Tongue (tissue), 2 donors: ENCODE results near the gene PRR4. TPM values are rescaled to one million over a fixed set of nuclear protein-coding genes. Genes with fewer than 3 reads are reported as not detected.

ENCODE experiments used
- DNase-seq: peaks from one replicate; pipeline ENCODE4 v3.0.0-alpha.2; 2015
- total RNA-seq: library from RNA; depleted of rRNA; stranded (reverse); fragments of >200 nt; gene quantifications from one replicate; pipeline ENCODE4 v1.2.3, GENCODE V29; 2014

The PRR4 gene
- 19.3 TPM for total RNA-seq

- peak; percentile 5 for DNase-seq
Measured at GRCh38 chr12:10849425-10849878, at the start of gene PRR4. Gene PRR4, minus strand, starts transcription at chr12:10849475. Its CDS starts 38 bp downstream, at chr12:10849437.

- no peak for DNase-seq
Measured at GRCh38 chr12:10896854-10897253, 47.6 kb upstream of the PRR4 start.

- no peak for DNase-seq
Measured at GRCh38 chr12:10891937-10892336, 42.7 kb upstream of the PRR4 start.

GRCh38 chr12:10889226-10889625 is 40.0 kb upstream of the PRR4 start:
- no peak for DNase-seq

GRCh38 chr12:10884086-10884725 is 34.9 kb upstream of the PRR4 start, which contains the start of gene PRH1:
Gene PRH1, minus strand, starts transcription at chr12:10884255. Its CDS starts 38 bp downstream, at chr12:10884217.
- no peak for DNase-seq

GRCh38 chr12:10873378-10873777 is 24.1 kb upstream of the PRR4 start:
- no peak for DNase-seq

- DNase-seq: no peak
Measured at GRCh38 chr12:10867381-10867780, 18.1 kb upstream of the PRR4 start.

- DNase-seq: no peak
Measured at GRCh38 chr12:10863512-10864218, 14.4 kb upstream of the PRR4 start.

GRCh38 chr12:10861366-10861765 is 12.1 kb upstream of the PRR4 start:
- no peak for DNase-seq

GRCh38 chr12:10855807-10856206 is 6.5 kb upstream of the PRR4 start:
- DNase-seq: no peak

- DNase-seq: no peak
Measured at GRCh38 chr12:10853776-10854175, 4.5 kb upstream of the PRR4 start.

GRCh38 chr12:10851243-10851858 is 2.1 kb upstream of the PRR4 start:
- no peak for DNase-seq

GRCh38 chr12:10847744-10848143 is 1.5 kb downstream of the PRR4 start:
- peak; percentile 5 for DNase-seq

GRCh38 chr12:10842862-10843261 is 6.4 kb downstream of the PRR4 start:
- no peak for DNase-seq

GRCh38 chr12:10838461-10838860 is 10.8 kb downstream of the PRR4 start:
- no peak for DNase-seq

GRCh38 chr12:10829994-10830393 is 19.3 kb downstream of the PRR4 start:
- no peak for DNase-seq

- no peak for DNase-seq
Measured at GRCh38 chr12:10826258-10826657, 23.0 kb downstream of the PRR4 start, which contains the start of gene TAS2R10. Gene TAS2R10, minus strand, starts transcription at chr12:10826358. Its CDS starts 89 bp downstream, at chr12:10826269.

- DNase-seq: no peak
Measured at GRCh38 chr12:10824957-10825356, 24.3 kb downstream of the PRR4 start.

- no peak for DNase-seq
Measured at GRCh38 chr12:10811883-10812536, 37.3 kb downstream of the PRR4 start.

- DNase-seq: no peak
Measured at GRCh38 chr12:10810068-10810467, 39.2 kb downstream of the PRR4 start, which contains the start of gene TAS2R9. Gene TAS2R9, minus strand, starts transcription at chr12:10810168. Its CDS starts 93 bp downstream, at chr12:10810075.

GRCh38 chr12:10807186-10807585 is 42.1 kb downstream of the PRR4 start, which contains the start of gene TAS2R8:
Gene TAS2R8, minus strand, starts transcription at chr12:10807286. Its CDS starts 306 bp downstream, at chr12:10806980.
- DNase-seq: no peak

- DNase-seq: no peak
Measured at GRCh38 chr12:10802587-10802986, 46.7 kb downstream of the PRR4 start, which contains the start of gene TAS2R7. Gene TAS2R7, minus strand, starts transcription at chr12:10802627. Its CDS starts 57 bp downstream, at chr12:10802570.
